HG02588 (cell line): Measurements from ENCODE around the gene ARHGEF37.
"Not testable (repeated sequence)": the region's sequence is repeated elsewhere in the genome, so short reads cannot be mapped to it uniquely, and the experiment has no call there.

ENCODE experiments used
- ATAC-seq: cut with Tn5 transposase; IDR thresholded peaks from one replicate; pipeline ENCODE4 v1.9.1; 2021; ENCODE audit warnings: mild to moderate bottlenecking, moderate library complexity; ENCODE audit not compliant: unreplicated experiment

Gene ARHGEF37, protein sequence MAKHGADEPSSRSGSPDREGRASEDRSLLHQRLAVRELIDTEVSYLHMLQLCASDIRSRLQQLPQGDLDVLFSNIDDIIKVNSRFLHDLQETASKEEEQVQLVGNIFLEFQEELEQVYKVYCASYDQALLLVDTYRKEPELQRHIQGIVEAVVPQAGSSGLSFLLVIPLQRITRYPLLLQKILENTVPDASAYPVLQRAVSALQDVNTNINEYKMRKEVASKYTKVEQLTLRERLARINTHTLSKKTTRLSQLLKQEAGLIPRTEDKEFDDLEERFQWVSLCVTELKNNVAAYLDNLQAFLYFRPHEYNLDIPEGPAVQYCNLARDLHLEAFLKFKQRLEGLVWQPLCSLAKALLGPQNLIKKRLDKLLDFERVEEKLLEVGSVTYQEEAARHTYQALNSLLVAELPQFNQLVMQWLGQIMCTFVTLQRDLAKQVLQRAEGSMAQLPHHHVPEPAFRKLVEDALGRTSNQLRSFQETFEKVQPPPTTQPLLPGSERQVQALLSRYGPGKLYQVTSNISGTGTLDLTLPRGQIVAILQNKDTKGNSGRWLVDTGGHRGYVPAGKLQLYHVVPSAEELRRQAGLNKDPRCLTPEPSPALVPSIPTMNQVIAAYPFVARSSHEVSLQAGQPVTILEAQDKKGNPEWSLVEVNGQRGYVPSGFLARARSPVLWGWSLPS

DNA sequence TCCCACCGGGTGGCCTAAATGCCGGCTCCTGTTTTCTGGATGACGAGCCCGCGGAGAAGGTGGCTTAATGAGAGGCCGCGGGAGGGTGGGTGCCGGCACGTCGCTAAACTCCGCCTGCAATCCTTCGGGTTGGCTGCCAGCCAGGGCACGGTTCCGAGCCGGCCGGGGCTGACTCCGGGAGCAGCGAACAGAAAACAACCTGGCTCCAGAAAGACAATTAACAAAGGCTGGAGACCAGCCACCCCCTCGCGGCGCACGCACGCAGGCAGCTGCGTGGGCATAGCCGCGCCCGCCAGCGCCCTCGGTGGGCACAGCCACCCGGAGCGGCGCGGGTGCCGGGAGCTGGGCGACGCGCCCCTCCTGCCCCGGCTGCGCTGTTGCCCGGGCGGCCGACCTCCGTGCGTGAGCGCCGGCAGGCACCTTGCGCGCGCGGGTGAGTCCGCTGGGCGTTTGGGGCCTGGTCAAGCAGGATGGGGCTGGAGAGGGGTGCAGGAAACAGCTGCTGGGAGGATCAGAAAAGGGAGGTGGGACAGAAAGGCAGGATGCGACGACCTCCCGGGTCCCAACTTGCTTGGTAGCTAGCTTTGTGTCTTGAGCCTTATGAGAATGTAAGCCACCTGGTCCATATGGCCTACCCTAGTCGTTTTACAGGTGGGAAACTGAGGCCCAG, at the start of gene ARHGEF37:
TSS of gene ARHGEF37 (plus strand) at position 307 of the 670 bp plus-strand sequence. CDS start 16,272 bp downstream, outside the sequence.
- ATAC-seq = no peak

DNA sequence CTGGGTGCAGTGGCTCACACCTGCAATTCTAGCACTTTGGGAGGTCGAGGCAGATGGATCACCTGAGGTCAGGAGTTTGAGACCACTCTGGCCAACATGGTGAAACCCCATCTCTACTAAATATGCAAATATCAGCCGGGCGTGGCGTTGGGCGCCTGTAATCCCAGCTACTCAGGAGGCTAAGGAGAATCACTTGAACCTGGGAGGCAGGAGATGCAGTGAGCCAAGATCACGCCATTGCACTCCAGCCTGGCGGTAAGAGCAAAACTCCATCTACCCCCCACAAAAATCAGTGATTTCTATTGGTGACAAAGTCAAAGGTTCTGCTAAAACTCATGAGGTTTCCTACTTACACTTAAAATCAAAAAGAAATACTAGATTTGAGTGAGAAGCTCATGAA, 48.9 kb upstream of the ARHGEF37 start:
- no peak for ATAC-seq

DNA sequence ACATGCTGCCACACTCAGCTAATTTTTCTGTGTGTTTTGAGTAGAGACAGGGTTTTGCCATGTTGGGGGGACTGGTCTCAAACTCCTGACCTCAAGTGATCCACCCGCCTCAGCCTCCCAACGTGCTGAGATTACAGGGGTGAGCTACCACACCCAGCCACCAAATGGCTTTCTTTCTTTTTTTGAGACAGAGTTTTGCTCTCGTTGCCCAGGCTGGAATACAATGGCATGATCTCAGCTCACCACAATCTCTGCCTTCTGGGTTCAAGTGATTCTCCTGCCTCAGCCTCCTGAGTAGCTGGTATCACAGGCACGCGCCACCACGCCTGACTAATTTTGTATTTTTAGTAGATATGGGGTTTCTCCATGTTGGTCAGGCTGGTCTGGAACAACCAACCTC, 45.5 kb upstream of the ARHGEF37 start:
- ATAC-seq = not testable (repeated sequence)

GRCh38 chr5:149537374-149537975, 43.8 kb upstream of the ARHGEF37 start:
- ATAC-seq = no peak

- no peak for ATAC-seq
Observed at GRCh38 chr5:149540089-149540488, 41.2 kb upstream of the ARHGEF37 start.

GRCh38 chr5:149541893-149542292, 39.4 kb upstream of the ARHGEF37 start:
- no peak for ATAC-seq

GRCh38 chr5:149543361-149544027, 37.8 kb upstream of the ARHGEF37 start:
- ATAC-seq = no peak

GRCh38 chr5:149544028-149544420, 37.3 kb upstream of the ARHGEF37 start:
- ATAC-seq = no peak

DNA sequence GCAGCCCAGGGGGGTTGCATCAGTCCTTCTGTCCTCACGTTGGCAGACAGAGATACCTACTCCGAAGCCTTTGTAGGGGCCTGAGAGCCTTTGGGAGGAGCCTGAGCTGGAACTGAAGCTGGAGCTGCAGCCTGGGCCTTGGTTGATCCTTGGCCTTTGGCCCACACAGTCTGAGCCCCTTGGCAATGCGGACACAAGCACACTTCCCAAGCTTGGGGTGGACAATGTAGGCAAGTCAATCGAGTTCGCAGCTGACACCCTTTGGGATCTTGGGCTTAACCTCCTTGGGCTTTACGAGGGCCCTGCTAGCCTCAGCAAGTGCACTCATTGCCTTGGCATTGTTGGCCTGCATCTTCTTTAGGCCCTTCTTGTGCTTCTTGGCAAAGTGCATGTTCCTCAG, 36.0 kb upstream of the ARHGEF37 start:
- no peak for ATAC-seq

DNA sequence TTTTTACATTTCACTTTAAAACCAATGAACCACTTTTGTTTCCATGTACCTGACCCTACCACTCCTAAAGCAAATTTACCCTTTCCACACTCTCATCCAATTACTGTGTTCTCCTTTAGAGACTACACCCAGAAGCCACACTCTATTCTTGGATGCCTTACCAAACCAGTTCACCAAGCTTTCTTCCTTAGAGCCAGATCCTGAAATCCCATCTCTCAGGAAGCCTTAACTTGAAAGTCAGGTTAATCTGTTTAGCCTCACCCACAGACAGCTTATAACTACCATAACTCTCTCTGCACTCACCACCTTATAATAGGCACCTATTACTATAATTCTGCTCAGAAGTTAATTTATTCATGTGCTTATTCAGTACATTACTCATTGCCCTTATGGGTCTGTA, 34.3 kb upstream of the ARHGEF37 start:
- no peak for ATAC-seq

DNA sequence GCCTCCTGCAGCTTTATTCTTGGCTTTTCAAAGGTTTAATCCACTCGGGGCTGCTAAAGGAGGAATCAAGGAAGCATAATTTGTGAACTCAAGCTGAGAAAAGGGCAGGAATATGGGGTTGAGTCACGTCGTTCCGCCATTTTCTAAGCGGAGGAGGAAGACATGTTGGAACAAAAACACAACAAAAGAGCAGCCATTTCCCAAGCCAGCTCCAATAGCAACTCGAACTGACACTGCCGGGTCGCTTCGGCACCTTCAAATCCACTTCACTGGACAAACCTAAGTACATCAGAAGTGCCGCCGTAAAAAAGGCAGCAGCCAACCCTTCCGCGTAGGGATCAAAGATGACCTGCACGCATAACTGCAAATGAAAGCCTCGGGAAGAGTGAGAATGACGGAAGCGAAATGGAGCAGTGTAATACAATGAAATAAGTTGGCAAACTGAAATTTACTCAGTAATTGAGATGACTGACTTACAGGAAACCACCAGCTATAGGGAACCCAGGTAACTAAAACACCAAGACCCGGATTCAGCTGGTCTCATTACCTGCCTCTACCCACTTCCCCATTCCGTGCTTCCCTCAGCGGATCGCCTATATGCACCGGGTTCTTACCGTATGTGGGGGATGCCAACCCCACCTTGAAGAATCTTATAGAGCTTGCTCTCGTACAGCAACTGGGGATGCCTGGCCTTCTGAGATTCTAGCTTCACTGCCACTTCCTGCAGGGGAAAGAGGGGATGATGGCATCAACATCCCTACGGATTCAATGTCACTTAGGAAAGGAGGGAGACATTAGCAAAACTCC, 31.6 kb upstream of the ARHGEF37 start:
- ATAC-seq = peak; percentile 22

- no peak for ATAC-seq
Observed at GRCh38 chr5:149550268-149550583, 31.1 kb upstream of the ARHGEF37 start.

DNA sequence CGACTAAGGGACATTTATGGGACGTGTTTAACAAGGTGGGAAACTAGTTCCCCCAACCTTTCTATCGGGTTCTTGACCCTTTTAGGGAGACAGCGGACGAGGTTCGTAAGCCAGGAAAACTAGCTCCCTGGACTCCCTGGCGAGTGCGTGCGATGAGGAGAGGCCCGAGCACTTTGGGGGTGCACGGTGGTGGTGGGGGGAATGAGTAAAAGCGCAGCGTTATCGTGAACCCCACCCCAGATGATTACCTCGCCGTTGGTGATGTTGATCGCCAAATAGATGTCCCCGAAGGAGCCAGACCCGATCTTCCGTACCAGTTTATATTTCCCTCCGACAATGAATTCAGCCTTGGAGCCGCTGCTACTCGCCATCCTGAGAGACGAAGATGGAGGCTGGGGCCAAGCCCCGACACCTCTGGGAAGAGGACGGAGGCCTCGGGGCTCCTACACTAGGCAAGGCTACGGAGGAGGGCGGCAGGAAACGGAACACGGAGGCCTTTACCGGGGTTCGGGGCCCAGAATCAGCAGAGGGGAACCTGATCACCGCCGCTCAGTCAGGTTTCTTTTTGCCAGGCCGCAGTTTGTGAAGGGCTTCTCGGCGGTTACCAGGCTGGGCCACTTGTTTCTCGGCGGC, 30.6 kb upstream of the ARHGEF37 start:
- peak; percentile 1 for ATAC-seq

GRCh38 chr5:149551227-149552037, 29.9 kb upstream of the ARHGEF37 start, which contains the start of gene CSNK1A1:
CSNK1A1 (minus strand) TSS chr5:149551439; CDS start chr5:149550964, 475 bp downstream.
- peak; percentile 88 for ATAC-seq

GRCh38 chr5:149552038-149552494, 29.2 kb upstream of the ARHGEF37 start:
- ATAC-seq = no peak

DNA sequence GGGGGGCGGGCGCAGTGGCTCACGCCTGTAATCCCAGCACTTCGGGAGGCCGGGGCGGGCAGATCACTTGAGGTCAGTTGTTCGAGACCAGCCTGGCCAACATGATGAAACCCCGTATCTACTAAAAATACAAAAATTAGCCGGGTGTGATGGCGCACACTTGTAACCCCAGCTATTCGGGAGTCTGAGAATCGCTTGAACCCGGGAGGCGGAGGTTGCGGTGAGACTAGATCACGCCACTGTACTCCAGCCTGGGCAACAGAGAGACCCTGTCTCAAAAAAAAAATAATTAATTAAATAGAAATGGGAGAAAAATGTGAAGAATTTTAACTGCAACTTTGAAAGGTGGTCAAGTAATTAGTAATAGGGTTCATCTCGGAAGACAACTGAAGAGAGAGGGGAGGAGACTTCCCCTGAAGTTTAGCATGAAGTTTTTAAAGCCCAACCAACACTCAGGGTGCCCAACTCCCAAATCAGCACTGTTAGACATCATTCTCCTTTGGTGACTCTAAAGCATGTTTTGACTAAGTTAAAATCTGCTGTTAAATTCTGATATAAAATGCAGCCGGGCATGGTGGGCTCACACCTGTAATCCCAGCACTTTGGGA, 28.6 kb upstream of the ARHGEF37 start:
- ATAC-seq = no peak

DNA sequence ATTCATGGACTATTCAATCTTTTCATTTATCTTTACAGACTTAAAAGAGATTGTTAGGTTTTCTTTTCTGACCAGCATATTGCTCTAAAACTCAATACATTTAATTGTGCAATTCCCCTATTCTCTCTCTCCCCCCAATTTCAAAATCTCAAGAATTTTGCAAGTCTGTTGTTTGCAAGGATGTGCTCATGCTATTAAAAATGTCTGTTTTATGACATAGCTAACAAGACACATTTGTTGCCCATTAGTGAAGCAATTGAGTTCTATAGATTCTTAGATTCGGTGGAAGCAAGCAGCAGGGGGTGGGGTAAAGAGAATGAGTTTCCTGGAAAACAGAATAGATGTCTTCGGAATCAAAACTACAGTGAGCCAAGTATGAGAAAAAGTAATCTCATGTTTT, 21.6 kb upstream of the ARHGEF37 start:
- no peak for ATAC-seq

GRCh38 chr5:149561848-149562247, 19.4 kb upstream of the ARHGEF37 start:
- no peak for ATAC-seq
